22Rv1 (cell line): ENCODE data around the gene TSPAN18.

Experiments used
- ZFX ChIP-seq: fragments of 450-650 bp; IDR thresholded peaks from 2 replicates; pipeline ENCODE4 v1.6.1; 2017; ENCODE audit warnings: antibody characterized with exemption, borderline replicate concordance
- TF ChIP-seq, protein P1 (sequence below): fragments of 450-650 bp; IDR thresholded peaks from 2 replicates; pipeline ENCODE4 v1.5.1; 2017; ENCODE audit warnings: mild to moderate bottlenecking

- TF ChIP-seq, protein P1, sequence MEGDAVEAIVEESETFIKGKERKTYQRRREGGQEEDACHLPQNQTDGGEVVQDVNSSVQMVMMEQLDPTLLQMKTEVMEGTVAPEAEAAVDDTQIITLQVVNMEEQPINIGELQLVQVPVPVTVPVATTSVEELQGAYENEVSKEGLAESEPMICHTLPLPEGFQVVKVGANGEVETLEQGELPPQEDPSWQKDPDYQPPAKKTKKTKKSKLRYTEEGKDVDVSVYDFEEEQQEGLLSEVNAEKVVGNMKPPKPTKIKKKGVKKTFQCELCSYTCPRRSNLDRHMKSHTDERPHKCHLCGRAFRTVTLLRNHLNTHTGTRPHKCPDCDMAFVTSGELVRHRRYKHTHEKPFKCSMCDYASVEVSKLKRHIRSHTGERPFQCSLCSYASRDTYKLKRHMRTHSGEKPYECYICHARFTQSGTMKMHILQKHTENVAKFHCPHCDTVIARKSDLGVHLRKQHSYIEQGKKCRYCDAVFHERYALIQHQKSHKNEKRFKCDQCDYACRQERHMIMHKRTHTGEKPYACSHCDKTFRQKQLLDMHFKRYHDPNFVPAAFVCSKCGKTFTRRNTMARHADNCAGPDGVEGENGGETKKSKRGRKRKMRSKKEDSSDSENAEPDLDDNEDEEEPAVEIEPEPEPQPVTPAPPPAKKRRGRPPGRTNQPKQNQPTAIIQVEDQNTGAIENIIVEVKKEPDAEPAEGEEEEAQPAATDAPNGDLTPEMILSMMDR, result no peak
- no peak for TF ChIP-seq ZFX
Measured at GRCh38 chr11:44978274-44978960, 251.7 kb downstream of the TSPAN18 start.
